Liver (tissue), 3 donors: ENCODE results near the gene GNG13.

ENCODE experiments used
- ATF3 ChIP-seq: IDR thresholded peaks from 2 replicates; pipeline ENCODE4 v1.6.1; 2016; ENCODE audit warnings: antibody characterized with exemption
- CTCF ChIP-seq: fragments of 150-350 bp; IDR thresholded peaks from 2 replicates; pipeline ENCODE4 v1.5.1; 2017; ENCODE audit warnings: improper control_type of control experiment, low read depth, low read length; ENCODE audit not compliant: missing input control
- GABPA ChIP-seq, 2 donors: IDR thresholded peaks in 1 of 2; conservative IDR thresholded peaks in 1 of 2; 2 replicates each; pipeline ENCODE4 v1.6.1; 2016; ENCODE audit warnings: antibody characterized with exemption in 2 of 2, mild to moderate bottlenecking in 1 of 2, moderate library complexity in 1 of 2
- HNF4A ChIP-seq, 2 donors: conservative IDR thresholded peaks; 2 replicates each; pipeline ENCODE4 v1.6.1; 2016; ENCODE audit warnings: antibody characterized with exemption in 2 of 2, mild to moderate bottlenecking in 2 of 2
- JUND ChIP-seq, 2 donors: IDR thresholded peaks; 2 replicates each; pipeline ENCODE4 v1.6.1; 2016; ENCODE audit warnings: antibody characterized with exemption in 2 of 2
- RAD21 ChIP-seq, 2 donors: IDR thresholded peaks; 2 replicates each; pipeline ENCODE4 v1.6.1; 2016; ENCODE audit warnings: antibody characterized with exemption in 2 of 2, mild to moderate bottlenecking in 2 of 2
- REST ChIP-seq: IDR thresholded peaks from 2 replicates; pipeline ENCODE4 v1.6.1; 2016; ENCODE audit warnings: antibody characterized with exemption, mild to moderate bottlenecking
- SP1 ChIP-seq: IDR thresholded peaks from 2 replicates; pipeline ENCODE4 v1.6.1; 2018; ENCODE audit warnings: antibody characterized with exemption, mild to moderate bottlenecking
- TAF1 ChIP-seq: conservative IDR thresholded peaks from 2 replicates; pipeline ENCODE4 v1.6.1; 2016; ENCODE audit warnings: antibody characterized with exemption, mild to moderate bottlenecking
- YY1 ChIP-seq: IDR thresholded peaks from 2 replicates; pipeline ENCODE4 v1.6.1; 2016; ENCODE audit warnings: antibody characterized with exemption, mild to moderate bottlenecking
- ZBTB33 ChIP-seq: IDR thresholded peaks from 2 replicates; pipeline ENCODE4 v1.6.1; 2016; ENCODE audit warnings: antibody characterized with exemption
- donor health status: healthy.
- donor health status: healthy.

GRCh38 chr16:789191-789850, 11.2 kb downstream of the GNG13 start:
- TF ChIP-seq YY1 (no peak), CTCF (no peak), RAD21 (IDR thresholded peaks at IDR 0.05) (no peak), JUND (IDR thresholded peaks at IDR 0.05) (no peak), REST (no peak), GABPA (IDR thresholded peaks at IDR 0.05 in 1 of 2, conservative IDR thresholded peaks at IDR 0.05 in 1 of 2) (no peak), TAF1 (no peak), ZBTB33 (no peak), ATF3 (no peak), HNF4A (conservative IDR thresholded peaks at IDR 0.05) (no peak), SP1 (no peak)
